ENCODE data around the gene ABHD4.

- TF ChIP-seq MAX (IDR thresholded peaks at IDR 0.05) (no peak), CTCF (IDR thresholded peaks at IDR 0.05; ENCODE audit: low read depth, low read length, missing input control) (no peak), HNF4G (IDR thresholded peaks at IDR 0.05) (no peak), ZBTB33 (IDR thresholded peaks at IDR 0.05) (no peak), YY1 (IDR thresholded peaks at IDR 0.05) (no peak), HNF4A (conservative IDR thresholded peaks at IDR 0.05) (no peak), ATF3 (IDR thresholded peaks at IDR 0.05) (no peak), TAF1 (conservative IDR thresholded peaks at IDR 0.05) (no peak), REST (IDR thresholded peaks at IDR 0.05) (no peak), NR2F2 (IDR thresholded peaks at IDR 0.05) (peak; percentile 16), RAD21 (IDR thresholded peaks at IDR 0.05) (no peak), GABPA (IDR thresholded peaks at IDR 0.05 in 1 of 2, conservative IDR thresholded peaks at IDR 0.05 in 1 of 2) (no peak), EGR1 (IDR thresholded peaks at IDR 0.05; ENCODE audit: low read depth in 2 of 2) (no peak), SP1 (IDR thresholded peaks at IDR 0.05) (peak; percentile 43)
These were observed 37.3 kb upstream of the ABHD4 start for GRCh38 chr14:22560662-22561365.

All from liver (tissue), 3 donors.